IPS-NIHi11 (cell line): ENCODE results near the gene PTPRH.
A peak's percentile ranks its signal among the peaks of the same experiment; 100 is the strongest.
"Not testable (repeated sequence)": the region's sequence is repeated elsewhere in the genome, so short reads cannot be mapped to it uniquely, and the experiment has no call there.

ENCODE experiments used
- DNase-seq: peaks from one replicate; pipeline ENCODE4 v3.0.0; 2012; ENCODE audit warnings: mixed read lengths, low spot score

Gene PTPRH

GRCh38 chr19:55158423-55158822 lies 50.9 kb downstream of the PTPRH start:
- no peak for DNase-seq

DNA sequence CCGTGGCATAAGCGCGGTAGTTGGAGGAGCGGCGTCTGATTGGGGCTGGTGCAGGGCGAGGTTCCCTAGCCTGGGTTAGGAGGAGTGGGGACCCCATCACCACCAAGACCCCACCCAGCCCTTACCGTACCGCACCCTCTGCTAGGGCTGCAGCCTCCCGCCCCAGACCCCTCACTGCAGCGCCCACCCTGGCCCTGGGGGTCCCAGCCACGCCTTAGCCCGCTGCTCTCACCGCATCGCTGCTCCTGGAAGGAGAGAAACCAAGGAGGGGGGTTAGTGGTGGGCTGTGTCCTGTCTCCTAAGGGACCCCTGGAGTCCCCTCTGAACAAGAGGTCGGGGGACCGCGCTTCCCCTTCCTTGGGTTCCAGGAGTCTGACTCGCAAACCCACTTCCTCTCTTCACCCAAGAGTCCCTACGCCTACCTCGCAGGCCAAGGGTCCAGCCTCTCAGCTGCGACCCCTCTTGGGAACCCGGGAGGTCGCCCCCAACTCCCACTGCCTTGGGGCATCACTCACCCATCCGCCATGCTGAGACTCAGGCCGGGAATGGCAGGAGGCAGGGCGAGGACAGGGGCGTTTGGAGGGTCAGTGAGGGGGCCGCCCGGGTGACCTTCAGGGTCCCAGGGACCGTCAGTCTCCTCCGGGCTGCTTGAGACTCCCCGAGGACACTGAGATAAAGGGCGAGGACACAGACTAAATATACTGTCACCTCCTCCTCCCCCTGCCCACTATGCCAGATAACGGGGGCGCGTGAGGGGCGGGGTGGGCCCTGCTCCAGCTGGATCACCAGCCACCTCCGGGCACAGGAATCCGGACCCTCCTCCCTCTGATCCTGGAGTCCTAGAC lies 52.0 kb downstream of the PTPRH start, which contains the start of gene TNNI3:
Gene TNNI3, minus strand, starts transcription at position 669 of the 845 bp plus-strand sequence. Its CDS starts 143 bp downstream, at position 526.
- no peak for DNase-seq

- DNase-seq = peak; percentile 94
Measured at GRCh38 chr19:55156202-55157063, 52.9 kb downstream of the PTPRH start.

DNA sequence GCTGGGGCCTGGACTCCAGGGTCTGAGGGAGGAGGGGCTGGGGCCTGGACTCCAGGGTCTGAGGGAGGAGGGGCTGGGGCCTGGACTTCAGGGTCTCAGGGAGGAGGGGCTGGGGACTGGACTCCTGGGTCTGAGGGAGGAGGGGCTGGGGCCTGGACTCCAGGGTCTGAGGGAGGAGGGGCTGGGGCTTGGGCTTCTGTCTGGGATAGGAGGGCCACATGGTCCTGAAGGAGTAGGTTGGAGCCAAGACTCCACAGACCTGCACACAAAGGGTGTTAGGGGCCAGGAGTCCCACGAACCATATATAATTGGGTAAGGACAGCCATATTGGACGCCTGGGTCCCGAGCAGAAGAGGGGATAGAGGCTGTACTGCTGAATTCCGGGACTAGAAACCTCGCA lies 53.5 kb downstream of the PTPRH start:
- not testable (repeated sequence) for DNase-seq

GRCh38 chr19:55153652-55154264 lies 55.5 kb downstream of the PTPRH start:
- DNase-seq = no peak

DNA sequence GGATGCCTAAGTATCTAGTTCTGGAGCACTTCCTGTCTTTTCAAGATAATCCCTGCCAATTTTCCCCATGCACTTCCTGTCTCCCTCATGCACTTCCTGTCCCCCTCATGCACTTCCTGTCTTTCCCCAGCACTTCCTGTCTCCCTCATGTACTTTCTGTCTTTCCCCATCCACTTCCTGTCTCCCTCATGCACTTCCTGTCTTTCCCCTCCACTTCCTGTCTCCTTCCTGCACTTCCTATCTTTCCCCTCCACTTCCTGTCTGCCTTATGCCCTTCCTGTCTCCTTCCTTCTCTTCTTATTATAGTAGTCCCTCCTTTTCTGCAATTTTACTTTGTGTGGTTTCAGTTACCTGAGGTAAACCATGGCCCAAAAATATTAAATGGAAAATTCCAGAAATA lies 57.3 kb downstream of the PTPRH start:
- DNase-seq = no peak

DNA sequence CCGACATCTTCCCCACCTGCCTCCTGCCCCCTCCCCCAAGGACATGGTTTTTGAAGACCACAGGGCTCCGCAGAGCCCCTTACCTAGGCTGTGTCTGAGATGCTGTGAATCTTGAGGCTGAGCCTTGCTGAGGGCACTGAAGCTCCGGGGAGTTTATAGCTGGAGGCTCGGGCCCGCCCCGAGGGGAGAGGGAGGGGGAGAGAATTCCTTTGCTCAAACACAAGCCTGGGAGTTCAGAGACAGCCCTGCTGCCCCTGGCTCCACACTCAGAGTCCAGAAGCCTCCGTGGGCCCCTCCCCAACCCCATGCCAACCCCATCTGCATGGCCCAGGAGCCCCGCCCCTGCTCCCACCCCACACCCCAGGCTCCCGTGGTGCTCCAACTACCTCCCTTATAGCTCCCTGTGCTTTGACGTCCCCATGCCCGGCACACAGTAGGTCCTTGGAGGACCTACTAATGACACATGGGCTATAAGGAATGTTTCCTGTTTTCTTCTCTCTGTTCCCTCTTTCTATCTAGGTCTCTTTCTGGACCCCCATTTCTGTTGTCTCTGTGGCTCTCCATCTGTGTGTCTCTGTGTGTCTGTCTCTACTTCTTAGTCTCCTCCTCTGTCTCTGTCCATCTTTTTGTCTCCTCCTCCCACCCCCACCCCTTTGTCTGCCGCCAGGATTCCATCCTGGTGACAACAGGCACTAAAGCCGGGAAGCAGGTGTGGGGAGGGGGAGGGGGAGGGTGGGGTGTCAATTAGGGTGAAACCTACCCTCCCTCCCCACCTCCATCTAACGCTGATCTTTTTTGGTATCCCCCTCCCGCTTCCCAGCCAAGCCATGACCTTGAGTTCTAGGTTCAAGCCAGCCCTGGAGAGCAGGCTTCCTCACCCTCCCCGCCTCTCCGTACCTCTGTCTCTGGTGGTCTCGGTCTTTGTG lies 60.0 kb downstream of the PTPRH start, which contains the start of gene TNNT1:
Gene TNNT1, minus strand, starts transcription at position 129 of the 926 bp plus-strand sequence. CDS start 2,049 bp downstream, outside the sequence.
- DNase-seq = peak; percentile 51

DNA sequence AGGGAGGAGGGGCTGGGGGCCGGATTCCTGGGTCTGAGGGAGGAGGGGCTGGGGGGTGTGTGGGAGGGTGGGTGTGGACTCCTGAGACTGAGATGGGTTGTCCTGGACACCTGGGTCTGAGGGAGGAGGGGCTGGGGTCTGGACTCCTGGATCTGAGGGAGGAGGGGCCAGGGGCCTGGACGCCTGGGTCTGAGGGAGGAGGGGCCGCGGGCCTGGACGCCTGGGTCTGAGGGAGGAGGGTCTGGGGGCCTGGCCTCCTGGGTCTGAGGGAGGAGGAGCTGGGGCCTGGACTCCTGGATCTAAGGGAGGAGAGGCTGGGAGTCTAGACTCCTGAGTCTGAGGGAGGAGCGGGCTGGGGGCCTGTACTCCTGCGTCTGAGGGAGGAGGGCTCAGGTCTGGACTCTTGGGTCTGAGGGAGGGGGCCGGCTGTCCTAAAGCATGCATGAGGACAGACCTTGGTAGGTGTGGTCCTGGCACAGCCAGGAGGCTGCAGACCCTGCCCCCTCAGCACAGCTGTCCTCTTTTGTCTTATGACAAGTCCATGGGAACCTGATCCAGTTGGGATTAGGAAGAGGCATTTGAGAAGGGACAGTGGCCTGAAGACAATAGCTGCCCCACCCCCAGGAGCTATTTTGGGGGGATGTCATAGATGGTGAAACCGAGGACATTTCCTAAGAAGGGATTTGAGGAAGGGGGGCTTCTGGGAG lies 61.6 kb downstream of the PTPRH start:
- DNase-seq = no peak

DNA sequence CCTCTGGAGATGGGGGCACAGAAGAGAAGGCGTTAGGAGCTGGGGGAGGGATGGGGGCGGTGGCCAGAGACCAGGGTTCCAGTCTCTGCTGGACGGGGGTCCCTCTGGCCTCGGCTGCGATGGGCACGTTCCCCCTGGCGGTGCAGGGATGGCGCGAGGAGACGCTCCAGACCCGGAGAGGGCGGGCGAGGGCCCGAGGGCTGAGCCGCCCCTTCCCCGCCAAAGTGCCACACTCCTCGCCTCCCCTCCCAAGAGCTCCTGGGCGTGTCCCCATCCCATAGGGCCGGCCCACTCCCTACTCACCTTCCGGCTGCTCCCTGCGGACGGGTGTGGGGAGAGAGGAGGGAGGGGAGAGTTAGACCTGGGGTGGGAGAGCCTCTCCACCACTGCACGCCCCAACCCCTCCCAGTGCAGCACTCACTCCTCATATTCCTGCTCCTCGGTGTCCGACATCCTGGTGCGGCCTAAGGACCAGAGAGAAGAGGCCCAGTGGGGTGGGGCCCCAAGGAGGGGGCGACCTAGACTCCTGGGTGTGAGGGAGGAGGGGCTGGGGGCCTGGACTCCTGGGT lies 62.5 kb downstream of the PTPRH start:
- peak; percentile 88 for DNase-seq

- peak; percentile 79 for DNase-seq
Measured at GRCh38 chr19:55146078-55146704, 63.1 kb downstream of the PTPRH start.

- no peak for DNase-seq
Measured at GRCh38 chr19:55145232-55145631, 64.1 kb downstream of the PTPRH start.

DNA sequence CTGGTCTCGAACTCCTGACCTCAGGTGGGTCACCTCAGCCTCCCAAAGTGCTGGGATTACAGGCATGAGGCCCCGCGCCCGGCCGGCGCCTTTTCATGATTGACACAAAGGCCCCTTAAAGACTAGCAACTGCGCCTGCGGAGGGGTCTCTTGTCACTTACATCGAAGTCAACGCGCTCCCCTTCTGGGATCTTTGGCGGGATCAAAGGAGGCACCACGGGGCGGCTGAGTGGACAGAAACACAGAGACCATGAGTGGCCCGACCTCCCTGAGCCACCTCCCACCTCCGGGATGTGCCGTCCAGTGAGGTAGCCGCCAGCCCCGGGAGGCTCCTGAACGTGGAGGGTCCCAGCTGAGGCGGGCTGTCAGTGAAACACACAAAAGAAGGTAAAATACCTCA lies 67.6 kb downstream of the PTPRH start:
- DNase-seq = no peak

GRCh38 chr19:55137915-55138314 lies 71.4 kb downstream of the PTPRH start:
- DNase-seq = no peak

DNA sequence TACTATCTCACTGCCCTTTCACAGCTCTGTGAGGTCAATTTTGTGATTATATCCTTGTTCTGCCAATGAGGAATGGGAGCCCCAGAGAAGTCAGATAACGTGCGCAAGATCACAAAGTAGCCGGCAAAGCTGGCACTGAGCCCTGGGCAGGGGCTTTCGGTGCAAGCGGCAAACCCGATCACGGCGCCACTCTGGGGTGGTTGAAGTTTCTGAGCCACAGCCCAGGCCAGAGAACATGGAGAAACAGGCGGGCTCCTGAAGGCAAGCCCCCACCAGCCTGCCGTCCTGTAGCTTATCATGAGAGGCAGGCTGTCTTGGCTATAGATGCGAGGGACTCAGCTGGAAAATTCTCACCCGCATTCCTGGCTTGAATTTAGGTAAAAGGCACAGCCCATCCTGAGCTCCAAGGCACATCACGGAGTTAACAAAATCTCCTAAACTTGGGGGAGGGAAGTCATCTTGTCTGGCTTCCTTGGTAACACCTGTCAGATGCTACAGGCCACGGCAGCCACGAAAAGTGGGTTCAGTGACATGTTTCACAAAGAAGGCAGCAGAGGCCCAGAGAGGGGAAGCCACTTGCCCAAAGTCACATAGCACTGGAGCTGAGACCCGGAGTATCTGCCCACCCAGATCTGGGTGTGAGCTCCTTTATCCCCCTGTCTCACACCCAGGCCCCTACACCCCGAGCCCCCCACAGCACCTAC lies 72.8 kb downstream of the PTPRH start:
- DNase-seq = no peak

DNA sequence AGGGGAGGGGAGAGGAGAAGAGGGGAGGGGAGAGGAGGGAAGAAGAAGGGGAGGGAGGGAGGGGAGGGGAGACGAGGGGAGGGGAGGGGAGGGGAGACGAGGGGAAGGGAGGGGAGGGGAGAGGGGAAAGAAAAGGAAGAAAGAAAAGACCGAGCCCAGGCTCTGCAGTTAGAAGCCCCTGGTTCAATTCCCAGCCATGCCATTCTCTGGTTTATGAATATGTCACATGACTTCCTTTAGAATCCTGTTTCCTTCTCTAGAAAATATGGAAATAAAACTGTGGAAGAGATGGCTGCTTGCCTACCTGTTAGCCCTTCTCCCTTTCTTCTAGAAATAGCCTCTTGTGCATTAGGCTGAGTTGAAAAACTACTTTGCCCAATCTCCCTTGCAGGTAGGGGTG lies 74.6 kb downstream of the PTPRH start:
- no peak for DNase-seq

- no peak for DNase-seq
Measured at GRCh38 chr19:55133639-55134444, 75.5 kb downstream of the PTPRH start.

DNA sequence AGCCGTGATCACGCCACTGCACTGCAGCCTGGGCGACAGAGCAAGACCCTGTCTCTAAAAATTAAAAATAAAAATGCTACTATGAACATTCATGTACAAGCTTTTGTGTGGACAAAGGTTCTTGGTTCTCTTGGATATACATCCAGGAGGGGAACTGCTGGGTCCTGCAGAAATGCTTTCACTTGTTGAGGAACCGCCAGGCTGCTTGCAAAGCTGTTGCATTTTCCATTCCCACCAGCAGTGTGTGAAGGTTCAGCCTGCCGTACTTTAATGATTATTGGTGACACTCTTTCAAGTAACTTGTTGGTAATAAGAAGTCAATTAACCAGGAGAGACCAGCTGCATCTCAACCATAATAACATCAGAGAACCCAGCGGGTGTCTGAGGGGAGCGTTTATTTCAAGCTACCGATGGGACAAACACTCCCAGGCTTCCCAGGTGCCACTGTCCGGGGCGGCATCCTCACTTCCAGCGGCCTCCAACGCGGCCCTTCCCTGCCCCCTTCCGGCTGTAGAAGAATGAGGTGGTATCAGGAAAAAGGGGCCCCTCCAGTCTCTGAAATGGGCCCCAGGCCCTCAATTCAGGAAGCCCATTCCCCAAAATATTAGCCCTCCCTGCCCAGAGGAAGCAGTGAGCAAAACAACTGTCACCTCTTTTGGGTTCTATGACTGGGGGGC lies 76.7 kb downstream of the PTPRH start:
- DNase-seq = no peak

- DNase-seq = no peak
Measured at GRCh38 chr19:55131421-55131820, 77.9 kb downstream of the PTPRH start.
